Vagina (tissue), 2 donors: ENCODE data around the gene PMPCA.

Source experiments
- POLR2A ChIP-seq, 2 donors: fragments of 450-650 bp; IDR thresholded peaks; one replicate each; pipeline ENCODE4 v1.6.1; 2017; ENCODE audit warnings: antibody characterized with exemption in 2 of 2, mild to moderate bottlenecking in 2 of 2, moderate library complexity in 2 of 2
- POLR2AphosphoS5 ChIP-seq, 2 donors: sonication (generic); formaldehyde crosslinking; IDR thresholded peaks; one replicate each; pipeline ENCODE4 v1.9.0; 2017; ENCODE audit warnings: antibody characterized with exemption in 2 of 2, mild to moderate bottlenecking in 2 of 2, low read depth in 1 of 2; ENCODE audit not compliant: insufficient read depth in 1 of 2
- TF ChIP-seq, protein P1 (sequence below), 3 experiments: fragments of 450-650 bp in 2 of 3; fragments of 200-600 bp in 1 of 3; sonication (generic) in 1 of 3; IDR thresholded peaks; one replicate each; pipeline ENCODE4 v1.5.1; 2017 to 2019; ENCODE audit warnings: antibody characterized with exemption in 3 of 3, mild to moderate bottlenecking in 2 of 3, moderate library complexity in 2 of 3

GRCh38 chr9:136400038-136400834 is 10.2 kb upstream of the PMPCA start, which contains the start of gene SNAPC4:
- no peak for TF ChIP-seq POLR2AphosphoS5 (IDR thresholded peaks at IDR 0.05; ENCODE audit: insufficient read depth in 1 of 2, low read depth in 1 of 2)
- TF ChIP-seq, protein P1, sequence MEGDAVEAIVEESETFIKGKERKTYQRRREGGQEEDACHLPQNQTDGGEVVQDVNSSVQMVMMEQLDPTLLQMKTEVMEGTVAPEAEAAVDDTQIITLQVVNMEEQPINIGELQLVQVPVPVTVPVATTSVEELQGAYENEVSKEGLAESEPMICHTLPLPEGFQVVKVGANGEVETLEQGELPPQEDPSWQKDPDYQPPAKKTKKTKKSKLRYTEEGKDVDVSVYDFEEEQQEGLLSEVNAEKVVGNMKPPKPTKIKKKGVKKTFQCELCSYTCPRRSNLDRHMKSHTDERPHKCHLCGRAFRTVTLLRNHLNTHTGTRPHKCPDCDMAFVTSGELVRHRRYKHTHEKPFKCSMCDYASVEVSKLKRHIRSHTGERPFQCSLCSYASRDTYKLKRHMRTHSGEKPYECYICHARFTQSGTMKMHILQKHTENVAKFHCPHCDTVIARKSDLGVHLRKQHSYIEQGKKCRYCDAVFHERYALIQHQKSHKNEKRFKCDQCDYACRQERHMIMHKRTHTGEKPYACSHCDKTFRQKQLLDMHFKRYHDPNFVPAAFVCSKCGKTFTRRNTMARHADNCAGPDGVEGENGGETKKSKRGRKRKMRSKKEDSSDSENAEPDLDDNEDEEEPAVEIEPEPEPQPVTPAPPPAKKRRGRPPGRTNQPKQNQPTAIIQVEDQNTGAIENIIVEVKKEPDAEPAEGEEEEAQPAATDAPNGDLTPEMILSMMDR (IDR thresholded peaks at IDR 0.05), result peak; percentile 75 to 100 (median 90)
- TF ChIP-seq POLR2A (IDR thresholded peaks at IDR 0.05), result no peak
